NCI-H524 treated with DMSO at 0.1 percent for 48 hours (cell line): ENCODE results near the gene CARD9.

ENCODE experiments used
- DNase-seq: peaks from one replicate; lab custom pipeline; 2025; lab: John Stamatoyannopoulos, UW

The CARD9 gene

GRCh38 chr9:136335296-136336155 lies 37.9 kb downstream of the CARD9 start:
- no peak for DNase-seq

GRCh38 chr9:136334541-136334940 lies 38.9 kb downstream of the CARD9 start:
- no peak for DNase-seq

- no peak for DNase-seq
Observed at GRCh38 chr9:136333486-136333885, 40.0 kb downstream of the CARD9 start.

GRCh38 chr9:136333045-136333444 lies 40.4 kb downstream of the CARD9 start:
- no peak for DNase-seq

- DNase-seq = no peak
Observed at GRCh38 chr9:136332482-136332983, 40.9 kb downstream of the CARD9 start.

DNA sequence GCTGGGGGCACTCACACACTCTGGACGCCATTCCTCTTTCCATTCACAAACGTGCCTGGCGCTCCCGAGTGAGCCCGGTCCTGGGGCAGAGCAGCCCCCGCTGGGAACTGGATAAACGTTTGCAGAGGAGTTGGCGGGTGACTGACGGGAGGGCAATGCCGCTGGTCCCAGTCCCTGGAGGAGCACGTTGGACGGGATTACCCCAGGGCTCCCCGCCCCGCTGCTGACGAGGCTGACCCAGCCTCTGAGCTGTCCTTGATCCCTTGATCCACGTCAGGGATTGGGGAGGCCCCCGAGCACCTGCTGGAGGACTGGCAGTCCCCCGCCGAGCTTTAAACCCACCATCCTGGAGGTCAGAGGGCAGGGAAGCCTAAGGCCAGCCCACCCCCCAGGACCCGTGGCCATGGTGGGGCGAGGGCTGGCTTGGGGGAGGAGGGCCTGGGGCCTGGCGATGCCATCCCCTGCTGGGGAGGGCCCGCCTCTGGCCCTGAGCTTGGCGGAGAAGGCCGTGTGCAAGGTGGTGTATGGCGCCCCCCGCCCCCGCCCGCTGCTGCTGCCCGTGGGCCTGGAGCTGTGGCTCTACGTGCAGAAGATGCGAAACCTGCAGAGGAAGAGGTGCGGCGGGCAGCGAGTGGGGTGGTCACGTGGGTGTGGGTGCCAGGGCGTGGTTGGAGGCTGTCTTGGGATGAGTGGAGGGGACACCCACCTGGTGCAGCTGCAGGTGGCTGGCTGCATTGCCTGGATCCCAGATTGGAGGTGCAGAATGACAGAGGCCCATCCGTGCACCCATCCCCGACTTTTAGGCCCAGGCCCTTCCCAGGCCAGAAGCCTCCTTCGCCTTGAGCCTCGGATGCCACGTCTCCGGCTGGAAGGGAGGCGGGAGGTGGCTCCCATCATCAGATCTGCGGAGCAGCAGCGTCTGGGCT lies 41.6 kb downstream of the CARD9 start:
- no peak for DNase-seq

DNA sequence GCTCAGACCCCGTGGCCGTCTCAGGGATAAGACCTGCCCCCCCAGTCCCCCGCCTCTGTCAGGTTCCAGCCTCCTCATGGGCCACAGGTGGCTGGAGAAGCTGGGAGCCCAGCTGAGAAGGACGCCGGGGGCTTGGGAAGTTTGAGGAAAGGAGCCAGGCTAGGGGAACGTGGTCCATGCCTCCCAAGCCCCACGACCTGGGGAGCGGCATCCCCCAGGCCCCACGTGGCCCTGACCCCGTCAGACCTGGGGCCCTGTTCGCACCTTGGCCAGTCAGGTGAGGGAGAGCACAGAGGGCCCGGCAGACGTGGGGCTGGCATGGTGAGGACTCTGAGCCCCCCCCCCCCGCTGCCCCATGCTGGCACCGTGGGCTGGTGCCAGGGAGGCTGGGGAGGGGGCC lies 42.4 kb downstream of the CARD9 start:
- DNase-seq = no peak

DNA sequence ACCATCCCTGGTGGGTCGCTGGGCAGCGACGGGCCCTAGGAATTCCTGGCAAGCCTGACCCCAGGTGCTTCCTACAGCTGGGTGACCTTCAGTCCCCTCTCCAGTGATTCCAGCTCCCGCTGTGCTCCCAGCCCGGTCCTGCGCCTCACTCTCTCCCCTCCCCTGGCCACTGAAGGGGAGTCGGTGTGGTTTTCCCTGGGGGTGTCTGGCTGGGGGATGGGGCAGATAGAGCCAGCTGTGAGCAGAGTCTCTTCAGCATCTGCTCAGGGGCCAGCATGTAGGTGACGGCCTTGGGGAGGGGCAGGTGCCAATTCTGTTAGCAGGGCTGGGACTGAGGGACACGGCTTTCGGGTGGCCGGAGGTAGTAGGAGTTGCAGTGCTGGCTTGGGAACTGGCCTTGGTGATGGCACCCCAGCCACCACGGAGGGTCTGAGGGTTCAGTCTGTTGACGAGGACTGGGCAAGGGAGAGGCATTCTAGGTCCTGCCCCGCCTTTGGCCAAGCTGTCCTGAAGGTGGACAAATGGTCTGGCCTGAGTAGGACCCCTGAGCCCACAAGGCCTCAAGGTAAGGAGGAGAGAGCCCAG lies 43.0 kb downstream of the CARD9 start:
- DNase-seq = no peak

DNA sequence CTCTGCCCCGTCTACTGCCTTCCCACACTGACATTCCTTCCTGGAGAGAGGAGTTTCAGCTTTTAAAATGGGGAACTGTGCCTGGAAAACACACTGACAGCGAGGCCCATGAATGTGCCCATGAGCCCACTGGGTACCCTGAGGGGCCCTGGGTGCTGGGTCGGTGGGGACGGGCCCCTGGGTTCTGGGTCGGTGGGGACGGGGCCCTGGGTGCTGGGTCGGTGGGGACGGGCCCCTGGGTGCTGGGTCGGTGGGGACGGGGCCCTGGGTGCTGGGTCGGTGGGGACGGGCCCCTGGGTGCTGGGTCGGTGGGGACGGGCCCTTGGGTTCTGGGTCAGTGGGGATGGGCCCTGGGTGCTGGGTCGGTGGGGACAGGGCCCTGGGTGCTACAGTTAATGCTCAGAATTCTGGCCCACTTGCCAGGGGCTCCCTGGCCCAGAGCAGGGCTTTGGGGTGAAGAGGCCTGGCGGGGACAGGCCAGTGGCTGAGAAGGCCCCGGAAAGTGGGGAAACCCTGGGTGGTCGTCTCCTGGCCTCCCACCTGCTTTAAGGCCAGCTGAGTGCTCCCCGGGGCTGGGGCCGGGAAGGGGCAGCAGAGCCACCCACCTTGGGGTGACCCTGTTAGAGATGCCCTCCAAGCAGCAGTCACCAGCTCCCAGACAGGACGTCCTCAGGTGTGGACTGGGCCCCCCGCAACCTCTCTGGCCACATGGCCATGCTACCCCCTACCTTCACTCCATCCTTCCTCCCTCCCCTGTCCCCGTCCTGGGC lies 43.6 kb downstream of the CARD9 start:
- no peak for DNase-seq

DNA sequence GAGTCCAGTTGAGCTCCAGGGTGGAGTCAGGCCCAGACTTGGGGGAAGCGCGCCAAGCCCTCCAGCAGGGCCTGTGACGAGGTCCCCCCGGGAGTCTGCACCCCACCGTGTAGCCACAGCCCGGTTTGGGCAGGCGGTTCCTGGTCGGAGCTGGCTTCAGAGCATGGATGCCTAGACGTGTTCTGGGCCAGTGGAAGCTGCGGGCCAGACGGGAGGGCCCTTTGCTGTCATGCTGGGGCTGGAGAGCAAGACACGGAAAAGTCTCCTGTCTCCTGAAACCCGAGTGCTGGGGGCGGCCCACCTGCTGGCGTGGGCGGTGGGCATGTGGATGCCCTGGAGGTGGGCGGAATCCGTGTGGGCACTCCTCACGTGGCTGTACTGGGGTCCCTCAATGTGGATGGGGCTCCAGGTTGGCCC lies 44.2 kb downstream of the CARD9 start:
- DNase-seq = no peak

- no peak for DNase-seq
Observed at GRCh38 chr9:136328622-136329041, 44.8 kb downstream of the CARD9 start.

- DNase-seq = no peak
Observed at GRCh38 chr9:136328011-136328621, 45.4 kb downstream of the CARD9 start.

DNA sequence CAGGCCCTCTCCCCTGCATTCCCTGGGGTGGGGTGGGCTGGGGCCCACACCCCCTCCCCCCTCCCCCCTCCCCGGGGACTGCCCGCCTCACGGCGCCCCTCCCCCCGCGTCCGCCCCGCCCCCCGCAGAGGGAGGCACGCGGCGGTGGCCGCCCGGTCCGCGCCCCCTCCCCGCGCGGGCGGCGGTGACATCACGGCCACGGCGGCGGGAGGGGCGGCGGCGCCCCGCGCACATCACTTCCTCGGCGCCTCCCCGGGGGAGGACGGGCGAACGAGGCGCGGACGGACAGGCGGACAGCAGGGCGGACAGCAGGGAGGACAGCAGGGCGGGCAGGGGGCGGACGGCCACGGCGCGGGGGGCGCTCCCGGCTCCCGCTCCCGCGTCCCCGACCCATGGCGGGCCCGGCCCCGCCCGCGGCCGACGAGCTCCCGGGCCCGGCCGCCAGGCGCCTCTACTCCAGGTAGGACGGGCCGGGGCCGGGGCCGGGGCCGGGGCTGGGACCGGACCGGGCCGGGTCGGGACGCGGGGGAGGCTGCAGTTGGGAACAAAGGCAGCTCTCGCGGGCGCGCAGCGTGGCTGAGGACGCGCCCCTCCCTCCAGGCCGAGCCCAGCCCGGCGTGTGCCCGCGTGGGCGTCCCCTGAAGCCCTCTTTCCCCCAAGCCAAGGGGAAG lies 46.0 kb downstream of the CARD9 start, which contains the start of gene GPSM1:
GPSM1 (plus strand) TSS at position 236 of the 671 bp plus-strand sequence; CDS start at position 393, 157 bp downstream.
- DNase-seq = no peak

- DNase-seq = no peak
Observed at GRCh38 chr9:136326761-136327303, 46.6 kb downstream of the CARD9 start.

- no peak for DNase-seq
Observed at GRCh38 chr9:136326061-136326760, 47.3 kb downstream of the CARD9 start.

GRCh38 chr9:136325358-136325757 lies 48.1 kb downstream of the CARD9 start:
- no peak for DNase-seq

DNA sequence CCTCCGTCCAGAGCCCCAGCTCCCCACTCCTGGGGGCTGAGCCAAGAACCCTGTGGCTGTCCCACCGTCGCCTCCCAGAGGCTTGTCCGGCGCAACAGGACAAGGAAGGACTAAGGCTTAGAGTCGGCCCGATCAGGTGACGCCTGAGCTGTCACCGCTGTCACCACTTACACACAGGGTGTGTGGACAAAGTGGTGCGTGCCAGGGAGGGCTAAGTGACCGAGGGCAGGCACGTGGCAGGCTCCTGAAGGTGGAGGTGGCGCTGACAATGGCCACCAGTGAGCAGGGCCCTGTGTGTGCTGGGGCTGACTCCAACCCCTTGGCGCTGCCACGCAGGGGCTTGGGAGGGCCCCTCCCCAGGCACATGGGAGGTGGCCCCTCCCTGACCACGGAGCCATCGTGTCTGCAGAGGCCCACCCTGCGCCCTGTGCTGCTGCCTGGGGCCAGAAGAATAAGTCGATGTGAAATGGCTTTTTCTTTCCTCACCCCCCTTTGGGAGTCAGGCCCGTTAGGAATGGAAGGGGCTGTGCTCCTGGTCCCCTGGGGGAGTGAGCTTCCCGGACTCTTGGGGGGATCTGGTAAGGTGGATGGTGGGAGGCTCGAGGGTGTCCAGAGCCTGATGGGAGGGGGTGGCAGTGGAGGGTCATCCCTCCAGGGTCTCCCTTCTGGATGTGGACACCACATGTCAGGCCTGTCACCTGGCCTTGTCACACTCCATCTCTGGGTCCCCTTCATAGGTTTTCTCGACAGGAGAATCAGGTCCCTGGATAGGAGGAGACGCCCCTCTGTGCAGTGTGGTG lies 48.8 kb downstream of the CARD9 start:
- no peak for DNase-seq

- no peak for DNase-seq
Observed at GRCh38 chr9:136323371-136323789, 50.1 kb downstream of the CARD9 start.
